Colonic mucosa (tissue), 4 donors: ENCODE data around the gene SH3D19. TPM values are rescaled to one million over a fixed set of nuclear protein-coding genes. Genes with fewer than 3 reads are reported as not detected.
A peak's percentile ranks its signal among the peaks of the same experiment; 100 is the strongest.

Source experiments
- DNase-seq: peaks from one replicate; pipeline ENCODE4 v3.0.0-alpha.2; 2020
- H3K27ac ChIP-seq: fragments of 200-600 bp; one replicate; pipeline ENCODE4 v1.8.0; 2021
- H3K27me3 ChIP-seq: fragments of 200-600 bp; one replicate; pipeline ENCODE4 v1.8.0; 2021
- H3K36me3 ChIP-seq: fragments of 200-600 bp; one replicate; pipeline ENCODE4 v1.8.0; 2021
- H3K4me1 ChIP-seq: fragments of 200-600 bp; one replicate; pipeline ENCODE4 v1.8.0; 2021; ENCODE audit warnings: mild to moderate bottlenecking
- H3K4me3 ChIP-seq: fragments of 200-600 bp; one replicate; pipeline ENCODE4 v1.8.0; 2021
- H3K9ac ChIP-seq, 2 donors: one replicate each; pipeline ENCODE4 v1.7.0; 2013; ENCODE audit warnings: control low read depth in 2 of 2, low read depth in 2 of 2, low read length in 2 of 2
- H3K9me3 ChIP-seq: fragments of 200-600 bp; one replicate; pipeline ENCODE4 v1.8.0; 2021
- CTCF ChIP-seq: fragments of 200-600 bp; IDR thresholded peaks from one replicate; pipeline ENCODE4 v1.8.0; 2022; ENCODE audit warnings: antibody characterized with exemption, mild to moderate bottlenecking
- intact Hi-C: fragments of 100-400 bp; cut with DNase I; formaldehyde crosslinking; loops from one replicate; pipeline ENCODE4 v1.14.1; 2022
- total RNA-seq, 2 donors: library from RNA; stranded (reverse); fragmentation: NEBNext Ultra II Directional in 1 of 2; extraction: Animal tissue kit (Norgen Biotek cat#: 25700) in 1 of 2; gene quantifications; one replicate each; pipeline ENCODE4 v1.2.1, GENCODE V29; 2021
- donor health status: healthy.
- donor health status: DM: no; HTN: no; CAD: no.
- donor health status: DM: no; HTN: no; CAD: no.

SH3D19 gene
- total RNA-seq, 2 donors from 2014 or later, result 75.5 to 104 TPM

- no peaks in the 10 kb centered on the region for H3K9me3 ChIP-seq
- H3K9ac ChIP-seq, result no peak overlapping the region
- DNase-seq, result no peak
- no peaks in the 10 kb centered on the region for H3K27me3 ChIP-seq
- no peak overlapping the region for H3K4me3 ChIP-seq
- H3K4me1 ChIP-seq, result peaks cover 4% of the 10 kb centered on the region
- no peak overlapping the region for H3K27ac ChIP-seq
- intact Hi-C loops, result no loop called here
- peaks cover 20% of the 10 kb centered on the region for H3K36me3 ChIP-seq
- no peak for TF ChIP-seq CTCF
These were observed 220.8 kb downstream of the SH3D19 start for GRCh38 chr4:151104621-151105020.

GRCh38 chr4:151103758-151104157 lies 221.6 kb downstream of the SH3D19 start:
- intact Hi-C loops, result no loop called here
- H3K4me1 ChIP-seq, result peaks cover 4% of the 10 kb centered on the region
- no peak overlapping the region for H3K9ac ChIP-seq
- H3K4me3 ChIP-seq, result no peak overlapping the region
- H3K9me3 ChIP-seq, result no peaks in the 10 kb centered on the region
- no peak overlapping the region for H3K27ac ChIP-seq
- TF ChIP-seq CTCF, result no peak
- DNase-seq, result no peak
- no peaks in the 10 kb centered on the region for H3K27me3 ChIP-seq
- H3K36me3 ChIP-seq, result peaks cover 20% of the 10 kb centered on the region

GRCh38 chr4:151100531-151100930 lies 224.9 kb downstream of the SH3D19 start:
- no peak for TF ChIP-seq CTCF
- H3K9ac ChIP-seq, result peak overlapping the region; percentile 84 to 100
- peak overlapping the region; percentile 92 for H3K4me3 ChIP-seq
- H3K36me3 ChIP-seq, result peaks cover 20% of the 10 kb centered on the region
- intact Hi-C loops, result no loop called here
- H3K4me1 ChIP-seq, result peaks cover 4% of the 10 kb centered on the region
- peak overlapping the region; percentile 82 for H3K27ac ChIP-seq
- no peak for DNase-seq
- H3K9me3 ChIP-seq, result no peaks in the 10 kb centered on the region
- no peaks in the 10 kb centered on the region for H3K27me3 ChIP-seq

GRCh38 chr4:151099976-151100417 lies 225.4 kb downstream of the SH3D19 start:
- no peak for TF ChIP-seq CTCF
- Histone ChIP-seq H3K9ac (peak overlapping the region; percentile 84 to 100), H3K36me3 (peaks cover 16% of the 10 kb centered on the region), H3K4me3 (peak overlapping the region; percentile 92), H3K27me3 (no peaks in the 10 kb centered on the region), H3K27ac (peak overlapping the region; percentile 82), H3K4me1 (peaks cover 4% of the 10 kb centered on the region), H3K9me3 (no peaks in the 10 kb centered on the region)
- no peak for DNase-seq
- intact Hi-C loops, result no loop called here

GRCh38 chr4:151099229-151099975 lies 226.0 kb downstream of the SH3D19 start, which contains the start of gene RPS3A:
Gene RPS3A (plus strand): TSS chr4:151099628. CDS start chr4:151099653, 25 bp downstream.
- H3K9me3 ChIP-seq, result no peaks in the 10 kb centered on the region
- intact Hi-C loops, result no loop called here
- peak; percentile 72 for TF ChIP-seq CTCF

More at GRCh38 chr4:151099229-151099975, 226.0 kb downstream of the SH3D19 start, which contains the start of gene RPS3A:
- peak within 1 kb of the TSS; percentile 92 for H3K4me3 ChIP-seq
- DNase-seq, result peak; percentile 98
- H3K9ac ChIP-seq, result peak within 1 kb of the TSS; percentile 84 to 100
- H3K4me1 ChIP-seq, result peaks cover 4% of the 10 kb centered on the region
- peaks cover 11% of the 10 kb centered on the region for H3K36me3 ChIP-seq
- H3K27ac ChIP-seq, result peak within 1 kb of the TSS; percentile 82
- no peaks in the 10 kb centered on the region for H3K27me3 ChIP-seq
